Thyroid gland (tissue), 4 donors: Measurements from ENCODE around the gene NDUFAF8. TPM values are rescaled to one million over a fixed set of nuclear protein-coding genes. Genes with fewer than 3 reads are reported as not detected.

ENCODE experiments used
- DNase-seq, 2 donors: peaks; one replicate each; pipeline ENCODE4 v3.0.0-alpha.2; 2019
- H3K27ac ChIP-seq, 3 donors: fragments of 200-600 bp; sonication (generic); 1 replicate in 2 of 3; 2 replicates in 1 of 3; pipeline ENCODE4 v1.5.1; 2016 to 2019; ENCODE audit warnings: mild to moderate bottlenecking in 1 of 3, moderate library complexity in 1 of 3
- H3K27me3 ChIP-seq: fragments of 200-600 bp; sonication (generic); one replicate; pipeline ENCODE4 v1.5.1; 2019
- H3K36me3 ChIP-seq, 2 donors: fragments of 200-600 bp; sonication (generic); one replicate each; pipeline ENCODE4 v1.5.1; 2016 to 2019
- H3K4me1 ChIP-seq, 2 donors: fragments of 200-600 bp; sonication (generic); one replicate each; pipeline ENCODE4 v1.5.1; 2017 to 2019
- H3K4me3 ChIP-seq, 3 donors: fragments of 200-600 bp; sonication (generic); replicated peaks in 1 of 3; 1 replicate in 2 of 3; 2 replicates in 1 of 3; pipeline ENCODE4 v1.5.1; 2016; ENCODE audit warnings: mild to moderate bottlenecking in 1 of 3
- H3K9me3 ChIP-seq: fragments of 200-600 bp; sonication (generic); one replicate; pipeline ENCODE4 v1.5.1; 2017
- CTCF ChIP-seq, 6 experiments: fragments of 200-600 bp in 3 of 6; fragments of 450-650 bp in 3 of 6; sonication (generic) in 3 of 6; IDR thresholded peaks; one replicate each; pipeline ENCODE4 v1.5.1; 2016 to 2019; ENCODE audit warnings: antibody characterized with exemption in 6 of 6, mild to moderate bottlenecking in 2 of 6, inconsistent platforms in 1 of 6, moderate library complexity in 1 of 6
- POLR2A ChIP-seq, 2 donors: fragments of 450-650 bp; IDR thresholded peaks; one replicate each; pipeline ENCODE4 v1.6.1; 2017; ENCODE audit warnings: antibody characterized with exemption in 2 of 2, mild to moderate bottlenecking in 2 of 2, moderate library complexity in 1 of 2
- WGBS, 2 donors: methylation state at CpG; one replicate each; pipeline ENCODE4 v1.1.5; 2017; 5-methylcytosine and 5-hydroxymethylcytosine counted together
- intact Hi-C: fragments of 100-400 bp; cut with DNase I; formaldehyde crosslinking; loops from one replicate; pipeline ENCODE4 v1.15.1; 2023
- total RNA-seq, 4 donors: library from RNA; depleted of rRNA; stranded (reverse); fragments of >200 nt; gene quantifications; one replicate each; pipeline ENCODE4 v1.2.3, GENCODE V29; 2016

Gene NDUFAF8
- total RNA-seq, 4 donors from 2014 or later: 17.0 to 107 (median 53.7) TPM

GRCh38 chr17:81274471-81274855 is 35.3 kb downstream of the NDUFAF8 start:
- no peak for TF ChIP-seq CTCF (IDR thresholded peaks at IDR 0.05)
- no peak for TF ChIP-seq POLR2A (IDR thresholded peaks at IDR 0.05)
- no peak overlapping the region for H3K27ac ChIP-seq
- H3K27me3 ChIP-seq: no peaks in the 10 kb centered on the region
- peaks cover 14 to 22% of the 10 kb centered on the region in 2 donors for H3K4me1 ChIP-seq
- DNase-seq: no peak
- H3K9me3 ChIP-seq: no peaks in the 10 kb centered on the region
- intact Hi-C loops: no loop called here
- 99 to 100% methylated on average over 10 to 12 of the region's 14 CpGs for WGBS, 2 donors
- peaks cover 45% of the 10 kb centered on the region in 2 donors for H3K36me3 ChIP-seq
- H3K4me3 ChIP-seq: no peak overlapping the region

GRCh38 chr17:81276781-81277180 is 37.7 kb downstream of the NDUFAF8 start:
- Histone ChIP-seq H3K4me3 (no peak overlapping the region), H3K9me3 (no peaks in the 10 kb centered on the region), H3K27me3 (no peaks in the 10 kb centered on the region), H3K27ac (no peak overlapping the region), H3K4me1 (peaks cover 14 to 22% of the 10 kb centered on the region in 2 donors), H3K36me3 (peaks cover 33 to 44% of the 10 kb centered on the region in 2 donors)
- intact Hi-C loops: no loop called here
- WGBS, 2 donors: 75 to 77% methylated on average over 11 of the region's 11 CpGs
- no peak for DNase-seq
- TF ChIP-seq POLR2A (IDR thresholded peaks at IDR 0.05): no peak
- no peak for TF ChIP-seq CTCF (IDR thresholded peaks at IDR 0.05)

GRCh38 chr17:81277421-81277820 is 38.3 kb downstream of the NDUFAF8 start:
- Histone ChIP-seq H3K27ac (peak overlapping the region in 2 of 3 donors; percentile 22 to 31), H3K36me3 (peaks cover 40 to 46% of the 10 kb centered on the region in 2 donors), H3K4me3 (no peak overlapping the region), H3K4me1 (peaks cover 14 to 22% of the 10 kb centered on the region in 2 donors), H3K27me3 (no peaks in the 10 kb centered on the region), H3K9me3 (no peaks in the 10 kb centered on the region)
- DNase-seq: peak; percentile 94 to 96
- intact Hi-C loops: no loop called here
- WGBS, 2 donors: 38 to 41% methylated on average over 17 to 18 of the region's 18 CpGs
- TF ChIP-seq CTCF (IDR thresholded peaks at IDR 0.05) (no peak), POLR2A (IDR thresholded peaks at IDR 0.05) (no peak)

- intact Hi-C loops: no loop called here
- H3K9me3 ChIP-seq: no peaks in the 10 kb centered on the region
- peaks cover 14 to 22% of the 10 kb centered on the region in 2 donors for H3K4me1 ChIP-seq
- no peaks in the 10 kb centered on the region for H3K27me3 ChIP-seq
- WGBS, 2 donors: 83 to 90% methylated on average over 16 to 19 of the region's 20 CpGs
- TF ChIP-seq POLR2A (IDR thresholded peaks at IDR 0.05): no peak
- H3K36me3 ChIP-seq: peaks cover 37 to 41% of the 10 kb centered on the region in 2 donors
- H3K4me3 ChIP-seq: no peak overlapping the region
- peak overlapping the region in 2 of 3 donors; percentile 22 to 31 for H3K27ac ChIP-seq
- DNase-seq: peak in 1 of 2 donors; percentile 33
Observed at GRCh38 chr17:81277946-81278693, 39.0 kb downstream of the NDUFAF8 start.

GRCh38 chr17:81278831-81279230 is 39.7 kb downstream of the NDUFAF8 start:
- Histone ChIP-seq H3K36me3 (peaks cover 31 to 39% of the 10 kb centered on the region in 2 donors), H3K4me1 (peaks cover 14 to 22% of the 10 kb centered on the region in 2 donors), H3K27me3 (no peaks in the 10 kb centered on the region), H3K27ac (no peak overlapping the region), H3K9me3 (no peaks in the 10 kb centered on the region), H3K4me3 (no peak overlapping the region)
- no peak for DNase-seq
- intact Hi-C loops: no loop called here
- TF ChIP-seq CTCF (IDR thresholded peaks at IDR 0.05) (no peak), POLR2A (IDR thresholded peaks at IDR 0.05) (no peak)
- WGBS, 2 donors: 92 to 97% methylated on average over 5 of the region's 8 CpGs
